Peyer's patch (tissue), 4 donors: Measurements from ENCODE around the gene CBLB.

ENCODE experiments used
- POLR2A ChIP-seq, 2 donors: fragments of 450-650 bp; IDR thresholded peaks; one replicate each; pipeline ENCODE4 v1.5.1; 2017; ENCODE audit warnings: antibody characterized with exemption in 2 of 2, mild to moderate bottlenecking in 2 of 2, moderate library complexity in 2 of 2
- TF ChIP-seq, protein P1 (sequence below), 6 experiments: fragments of 450-650 bp in 4 of 6; fragments of 200-600 bp in 2 of 6; sonication (generic) in 1 of 6; IDR thresholded peaks; one replicate each; pipeline ENCODE4 v1.5.1; 2017 to 2019; ENCODE audit warnings: antibody characterized with exemption in 6 of 6, mild to moderate bottlenecking in 3 of 6, moderate library complexity in 1 of 6

- TF ChIP-seq, protein P1, sequence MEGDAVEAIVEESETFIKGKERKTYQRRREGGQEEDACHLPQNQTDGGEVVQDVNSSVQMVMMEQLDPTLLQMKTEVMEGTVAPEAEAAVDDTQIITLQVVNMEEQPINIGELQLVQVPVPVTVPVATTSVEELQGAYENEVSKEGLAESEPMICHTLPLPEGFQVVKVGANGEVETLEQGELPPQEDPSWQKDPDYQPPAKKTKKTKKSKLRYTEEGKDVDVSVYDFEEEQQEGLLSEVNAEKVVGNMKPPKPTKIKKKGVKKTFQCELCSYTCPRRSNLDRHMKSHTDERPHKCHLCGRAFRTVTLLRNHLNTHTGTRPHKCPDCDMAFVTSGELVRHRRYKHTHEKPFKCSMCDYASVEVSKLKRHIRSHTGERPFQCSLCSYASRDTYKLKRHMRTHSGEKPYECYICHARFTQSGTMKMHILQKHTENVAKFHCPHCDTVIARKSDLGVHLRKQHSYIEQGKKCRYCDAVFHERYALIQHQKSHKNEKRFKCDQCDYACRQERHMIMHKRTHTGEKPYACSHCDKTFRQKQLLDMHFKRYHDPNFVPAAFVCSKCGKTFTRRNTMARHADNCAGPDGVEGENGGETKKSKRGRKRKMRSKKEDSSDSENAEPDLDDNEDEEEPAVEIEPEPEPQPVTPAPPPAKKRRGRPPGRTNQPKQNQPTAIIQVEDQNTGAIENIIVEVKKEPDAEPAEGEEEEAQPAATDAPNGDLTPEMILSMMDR (IDR thresholded peaks at IDR 0.05): no peak
- no peak for TF ChIP-seq POLR2A (IDR thresholded peaks at IDR 0.05)
Measured at GRCh38 chr3:105765308-105765639, 103.5 kb downstream of the CBLB start.
